H1 (cell line): ENCODE measurements around the gene ZDHHC1. TPM values are rescaled to one million over a fixed set of nuclear protein-coding genes. Genes with fewer than 3 reads are reported as not detected.

ENCODE experiments used
- BCL11A ChIP-seq, 2 experiments: IDR thresholded peaks; one replicate each; pipeline ENCODE4 v1.6.1; 2011; ENCODE audit warnings: low read depth in 2 of 2, low read length in 2 of 2, mild to moderate bottlenecking in 2 of 2
- CHD1 ChIP-seq: IDR thresholded peaks from 2 replicates; pipeline ENCODE4 v1.6.1; 2012; ENCODE audit warnings: low read depth, low read length, improper control_type of control experiment
- EGR1 ChIP-seq: IDR thresholded peaks from 2 replicates; pipeline ENCODE4 v1.6.1; 2011; ENCODE audit warnings: low read depth, low read length, borderline replicate concordance
- RNF2 ChIP-seq: fragments of 200-900, 300-1000 bp; sonication (generic); IDR thresholded peaks from 2 replicates; pipeline ENCODE4 v1.7.1; 2016; ENCODE audit warnings: borderline replicate concordance, low read depth, mild to moderate bottlenecking, antibody characterized with exemption, low read length; ENCODE audit not compliant: poor library complexity, severe bottlenecking; ENCODE audit errors: missing control alignments
- SRF ChIP-seq: IDR thresholded peaks from 2 replicates; pipeline ENCODE4 v1.6.1; 2011; ENCODE audit warnings: mild to moderate bottlenecking, low read depth, low read length, moderate library complexity
- SUZ12 ChIP-seq: fragments of 200-600 bp; sonication (generic); IDR thresholded peaks from 2 replicates; pipeline ENCODE4 v1.6.1; 2012; ENCODE audit warnings: mild to moderate bottlenecking, inconsistent platforms, low read length, moderate library complexity, mixed read lengths
- polyA plus RNA-seq, 7 experiments: library from polyadenylated mRNA; depleted of rRNA in 3 of 7; stranded (reverse) in 5 of 7; unstranded in 2 of 7; fragments of >200 nt in 5 of 7; fragments of 200-250 nt in 2 of 7; gene quantifications; 1 replicate in 5 of 7; 2 replicates in 1 of 7; 4 replicates in 1 of 7; pipeline versions ENCODE4 v1.2.1 to v1.2.3, GENCODE V29; 2011 to 2013; ENCODE audit warnings: missing spikeins in 2 of 7, mixed read lengths in 2 of 7
- total RNA-seq: library from RNA; stranded (reverse); fragmentation: NEBNext Ultra II Directional; extraction: Animal tissue kit (Norgen Biotek cat#: 25700); gene quantifications from 2 replicates; pipeline ENCODE4 v1.2.1, GENCODE V29; 2021
- TF ChIP-seq, protein P1 (sequence below): fragments of 300-600 bp; sonication (generic); IDR thresholded peaks from 2 replicates; pipeline ENCODE4 v1.7.1; 2012; ENCODE audit warnings: low read length, moderate library complexity, mild to moderate bottlenecking, inconsistent platforms; ENCODE audit not compliant: insufficient replicate concordance
- TF ChIP-seq, protein P2 (sequence below): IDR thresholded peaks from 2 replicates; pipeline ENCODE4 v1.6.1; 2011; ENCODE audit warnings: low read length, improper control_type of control experiment
- TF ChIP-seq, protein P3 (sequence below): IDR thresholded peaks from 2 replicates; pipeline ENCODE4 v1.6.1; 2012; ENCODE audit warnings: inconsistent platforms

Gene ZDHHC1
- total and polyA plus RNA-seq, 2 of the 8 experiments (the other 6 are each of a cell fraction or from before 2014, with no cell fraction given), result 3.1 to 4.9 TPM

DNA sequence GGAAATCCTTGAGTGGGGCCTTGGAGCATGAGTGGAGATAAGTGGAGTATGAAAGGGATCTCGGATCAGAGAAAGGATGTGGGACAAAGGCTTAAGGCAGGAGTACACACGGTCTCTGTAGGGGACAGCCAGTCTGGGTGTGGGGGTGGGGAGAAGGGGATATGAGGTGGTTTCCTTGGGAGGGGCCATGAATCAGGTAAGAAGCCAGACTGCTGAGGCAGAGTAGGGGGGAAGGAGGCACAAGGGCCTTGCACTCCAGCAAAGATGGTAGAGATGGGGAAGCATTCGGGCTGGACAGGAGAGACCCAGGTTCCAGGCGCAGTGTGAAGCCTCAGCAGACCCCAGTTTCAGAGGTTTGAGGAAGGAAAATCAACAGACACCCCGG, 16.2 kb upstream of the ZDHHC1 start (continued):
- TF ChIP-seq, protein P1, sequence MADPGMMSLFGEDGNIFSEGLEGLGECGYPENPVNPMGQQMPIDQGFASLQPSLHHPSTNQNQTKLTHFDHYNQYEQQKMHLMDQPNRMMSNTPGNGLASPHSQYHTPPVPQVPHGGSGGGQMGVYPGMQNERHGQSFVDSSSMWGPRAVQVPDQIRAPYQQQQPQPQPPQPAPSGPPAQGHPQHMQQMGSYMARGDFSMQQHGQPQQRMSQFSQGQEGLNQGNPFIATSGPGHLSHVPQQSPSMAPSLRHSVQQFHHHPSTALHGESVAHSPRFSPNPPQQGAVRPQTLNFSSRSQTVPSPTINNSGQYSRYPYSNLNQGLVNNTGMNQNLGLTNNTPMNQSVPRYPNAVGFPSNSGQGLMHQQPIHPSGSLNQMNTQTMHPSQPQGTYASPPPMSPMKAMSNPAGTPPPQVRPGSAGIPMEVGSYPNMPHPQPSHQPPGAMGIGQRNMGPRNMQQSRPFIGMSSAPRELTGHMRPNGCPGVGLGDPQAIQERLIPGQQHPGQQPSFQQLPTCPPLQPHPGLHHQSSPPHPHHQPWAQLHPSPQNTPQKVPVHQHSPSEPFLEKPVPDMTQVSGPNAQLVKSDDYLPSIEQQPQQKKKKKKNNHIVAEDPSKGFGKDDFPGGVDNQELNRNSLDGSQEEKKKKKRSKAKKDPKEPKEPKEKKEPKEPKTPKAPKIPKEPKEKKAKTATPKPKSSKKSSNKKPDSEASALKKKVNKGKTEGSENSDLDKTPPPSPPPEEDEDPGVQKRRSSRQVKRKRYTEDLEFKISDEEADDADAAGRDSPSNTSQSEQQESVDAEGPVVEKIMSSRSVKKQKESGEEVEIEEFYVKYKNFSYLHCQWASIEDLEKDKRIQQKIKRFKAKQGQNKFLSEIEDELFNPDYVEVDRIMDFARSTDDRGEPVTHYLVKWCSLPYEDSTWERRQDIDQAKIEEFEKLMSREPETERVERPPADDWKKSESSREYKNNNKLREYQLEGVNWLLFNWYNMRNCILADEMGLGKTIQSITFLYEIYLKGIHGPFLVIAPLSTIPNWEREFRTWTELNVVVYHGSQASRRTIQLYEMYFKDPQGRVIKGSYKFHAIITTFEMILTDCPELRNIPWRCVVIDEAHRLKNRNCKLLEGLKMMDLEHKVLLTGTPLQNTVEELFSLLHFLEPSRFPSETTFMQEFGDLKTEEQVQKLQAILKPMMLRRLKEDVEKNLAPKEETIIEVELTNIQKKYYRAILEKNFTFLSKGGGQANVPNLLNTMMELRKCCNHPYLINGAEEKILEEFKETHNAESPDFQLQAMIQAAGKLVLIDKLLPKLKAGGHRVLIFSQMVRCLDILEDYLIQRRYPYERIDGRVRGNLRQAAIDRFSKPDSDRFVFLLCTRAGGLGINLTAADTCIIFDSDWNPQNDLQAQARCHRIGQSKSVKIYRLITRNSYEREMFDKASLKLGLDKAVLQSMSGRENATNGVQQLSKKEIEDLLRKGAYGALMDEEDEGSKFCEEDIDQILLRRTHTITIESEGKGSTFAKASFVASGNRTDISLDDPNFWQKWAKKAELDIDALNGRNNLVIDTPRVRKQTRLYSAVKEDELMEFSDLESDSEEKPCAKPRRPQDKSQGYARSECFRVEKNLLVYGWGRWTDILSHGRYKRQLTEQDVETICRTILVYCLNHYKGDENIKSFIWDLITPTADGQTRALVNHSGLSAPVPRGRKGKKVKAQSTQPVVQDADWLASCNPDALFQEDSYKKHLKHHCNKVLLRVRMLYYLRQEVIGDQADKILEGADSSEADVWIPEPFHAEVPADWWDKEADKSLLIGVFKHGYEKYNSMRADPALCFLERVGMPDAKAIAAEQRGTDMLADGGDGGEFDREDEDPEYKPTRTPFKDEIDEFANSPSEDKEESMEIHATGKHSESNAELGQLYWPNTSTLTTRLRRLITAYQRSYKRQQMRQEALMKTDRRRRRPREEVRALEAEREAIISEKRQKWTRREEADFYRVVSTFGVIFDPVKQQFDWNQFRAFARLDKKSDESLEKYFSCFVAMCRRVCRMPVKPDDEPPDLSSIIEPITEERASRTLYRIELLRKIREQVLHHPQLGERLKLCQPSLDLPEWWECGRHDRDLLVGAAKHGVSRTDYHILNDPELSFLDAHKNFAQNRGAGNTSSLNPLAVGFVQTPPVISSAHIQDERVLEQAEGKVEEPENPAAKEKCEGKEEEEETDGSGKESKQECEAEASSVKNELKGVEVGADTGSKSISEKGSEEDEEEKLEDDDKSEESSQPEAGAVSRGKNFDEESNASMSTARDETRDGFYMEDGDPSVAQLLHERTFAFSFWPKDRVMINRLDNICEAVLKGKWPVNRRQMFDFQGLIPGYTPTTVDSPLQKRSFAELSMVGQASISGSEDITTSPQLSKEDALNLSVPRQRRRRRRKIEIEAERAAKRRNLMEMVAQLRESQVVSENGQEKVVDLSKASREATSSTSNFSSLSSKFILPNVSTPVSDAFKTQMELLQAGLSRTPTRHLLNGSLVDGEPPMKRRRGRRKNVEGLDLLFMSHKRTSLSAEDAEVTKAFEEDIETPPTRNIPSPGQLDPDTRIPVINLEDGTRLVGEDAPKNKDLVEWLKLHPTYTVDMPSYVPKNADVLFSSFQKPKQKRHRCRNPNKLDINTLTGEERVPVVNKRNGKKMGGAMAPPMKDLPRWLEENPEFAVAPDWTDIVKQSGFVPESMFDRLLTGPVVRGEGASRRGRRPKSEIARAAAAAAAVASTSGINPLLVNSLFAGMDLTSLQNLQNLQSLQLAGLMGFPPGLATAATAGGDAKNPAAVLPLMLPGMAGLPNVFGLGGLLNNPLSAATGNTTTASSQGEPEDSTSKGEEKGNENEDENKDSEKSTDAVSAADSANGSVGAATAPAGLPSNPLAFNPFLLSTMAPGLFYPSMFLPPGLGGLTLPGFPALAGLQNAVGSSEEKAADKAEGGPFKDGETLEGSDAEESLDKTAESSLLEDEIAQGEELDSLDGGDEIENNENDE, result no peak
- TF ChIP-seq EGR1 (no peak), BCL11A (IDR thresholded peaks at IDR 0.05; ENCODE audit: low read depth in 2 of 2, low read length in 2 of 2) (no peak), RNF2 (no peak), CHD1 (no peak), SRF (no peak), SUZ12 (no peak)
- TF ChIP-seq, protein P2, sequence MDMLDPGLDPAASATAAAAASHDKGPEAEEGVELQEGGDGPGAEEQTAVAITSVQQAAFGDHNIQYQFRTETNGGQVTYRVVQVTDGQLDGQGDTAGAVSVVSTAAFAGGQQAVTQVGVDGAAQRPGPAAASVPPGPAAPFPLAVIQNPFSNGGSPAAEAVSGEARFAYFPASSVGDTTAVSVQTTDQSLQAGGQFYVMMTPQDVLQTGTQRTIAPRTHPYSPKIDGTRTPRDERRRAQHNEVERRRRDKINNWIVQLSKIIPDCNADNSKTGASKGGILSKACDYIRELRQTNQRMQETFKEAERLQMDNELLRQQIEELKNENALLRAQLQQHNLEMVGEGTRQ, result no peak
- TF ChIP-seq, protein P3, sequence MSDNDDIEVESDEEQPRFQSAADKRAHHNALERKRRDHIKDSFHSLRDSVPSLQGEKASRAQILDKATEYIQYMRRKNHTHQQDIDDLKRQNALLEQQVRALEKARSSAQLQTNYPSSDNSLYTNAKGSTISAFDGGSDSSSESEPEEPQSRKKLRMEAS, result no peak
